Left lung (tissue), 10 donors: ENCODE results near the gene SCG5. TPM values are rescaled to one million over a fixed set of nuclear protein-coding genes. Genes with fewer than 3 reads are reported as not detected.

Experiments used
- ATAC-seq: fragments of 200-7000 bp; cut with Tn5 transposase; one replicate; pipeline ENCODE4 v1.9.1; 2020; ENCODE audit warnings: moderate library complexity
- DNase-seq, 4 donors: peaks; one replicate each; pipeline ENCODE4 v3.0.0-alpha.2; 2013 to 2020
- H3K27ac ChIP-seq, 2 donors: fragments of 200-600 bp; sonication (generic) in 1 of 2; one replicate each; pipeline versions ENCODE4 v1.5.0 to v1.8.0; 2020 to 2021
- H3K27me3 ChIP-seq, 2 donors: fragments of 200-600 bp; sonication (generic) in 1 of 2; one replicate each; pipeline versions ENCODE4 v1.5.0 to v1.8.0; 2020 to 2021
- H3K36me3 ChIP-seq, 2 donors: fragments of 200-600 bp; sonication (generic) in 1 of 2; one replicate each; pipeline versions ENCODE4 v1.5.0 to v1.8.0; 2020 to 2021
- H3K4me1 ChIP-seq, 2 donors: fragments of 200-600 bp; one replicate each; pipeline ENCODE4 v1.8.0; 2021
- H3K4me3 ChIP-seq, 2 donors: fragments of 200-600 bp; sonication (generic) in 1 of 2; one replicate each; pipeline versions ENCODE4 v1.5.0 to v1.8.0; 2020 to 2021; ENCODE audit warnings: mild to moderate bottlenecking in 1 of 2
- H3K9me3 ChIP-seq, 2 donors: fragments of 200-600 bp; sonication (generic) in 1 of 2; one replicate each; pipeline versions ENCODE4 v1.5.0 to v1.8.0; 2020 to 2021
- CTCF ChIP-seq, 2 donors: fragments of 200-600 bp; sonication (generic) in 1 of 2; IDR thresholded peaks; one replicate each; pipeline versions ENCODE4 v1.5.0 to v1.8.0; 2021; ENCODE audit warnings: antibody characterized with exemption in 2 of 2
- intact Hi-C, 2 donors: fragments of 100-400 bp; cut with DNase I; formaldehyde crosslinking; loops; one replicate each; pipeline versions ENCODE4 v1.11.2 to v1.14.2; 2022
- polyA plus RNA-seq, 6 donors: library from polyadenylated mRNA; unstranded; fragments of 120-200 nt; gene quantifications; one replicate each; pipeline ENCODE4 v1.2.1, GENCODE V29; 2013; ENCODE audit not compliant: insufficient read length in 6 of 6
- total RNA-seq, 2 donors: library from RNA; stranded (reverse); fragmentation: NEBNext Ultra II Directional; extraction: Animal tissue kit (Norgen Biotek cat#: 25700); gene quantifications; one replicate each; pipeline ENCODE4 v1.2.1, GENCODE V29; 2021
- donor health status: DM: no; HTN: yes; CAD: no.
- donor health status: DM: no; HTN: no; CAD: no.

SCG5 gene
- total and polyA plus RNA-seq, 8 donors = 0.73 to 12.7 (median 7.7) TPM

DNA sequence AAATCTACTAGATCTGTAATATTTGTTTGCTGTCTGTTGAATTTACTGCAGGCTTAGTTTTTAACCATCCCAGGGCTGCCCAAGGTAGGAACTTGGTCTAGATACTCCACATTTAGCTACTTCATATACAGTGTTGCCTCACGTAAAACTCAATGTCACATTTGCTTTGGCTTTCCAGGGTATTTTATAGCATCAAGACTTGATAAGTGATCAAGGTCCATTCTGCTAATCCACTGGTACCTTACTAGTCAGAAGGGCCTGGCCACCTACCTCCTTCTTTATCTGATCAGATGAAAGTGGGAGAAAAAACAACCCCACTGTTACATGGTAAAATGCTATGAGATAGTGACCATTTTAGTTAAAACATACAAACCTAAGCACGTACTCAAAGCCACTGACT is 50.8 kb downstream of the SCG5 start:
- Histone ChIP-seq H3K4me1 (no peaks in the 10 kb centered on the region), H3K27me3 (no peaks in the 10 kb centered on the region), H3K9me3 (no peaks in the 10 kb centered on the region), H3K27ac (no peak overlapping the region), H3K36me3 (no peaks in the 10 kb centered on the region), H3K4me3 (no peak overlapping the region)
- DNase-seq = no peak
- no peak for TF ChIP-seq CTCF (IDR thresholded peaks at IDR 0.05)
- no peak for ATAC-seq
- intact Hi-C loops = no loop called here

DNA sequence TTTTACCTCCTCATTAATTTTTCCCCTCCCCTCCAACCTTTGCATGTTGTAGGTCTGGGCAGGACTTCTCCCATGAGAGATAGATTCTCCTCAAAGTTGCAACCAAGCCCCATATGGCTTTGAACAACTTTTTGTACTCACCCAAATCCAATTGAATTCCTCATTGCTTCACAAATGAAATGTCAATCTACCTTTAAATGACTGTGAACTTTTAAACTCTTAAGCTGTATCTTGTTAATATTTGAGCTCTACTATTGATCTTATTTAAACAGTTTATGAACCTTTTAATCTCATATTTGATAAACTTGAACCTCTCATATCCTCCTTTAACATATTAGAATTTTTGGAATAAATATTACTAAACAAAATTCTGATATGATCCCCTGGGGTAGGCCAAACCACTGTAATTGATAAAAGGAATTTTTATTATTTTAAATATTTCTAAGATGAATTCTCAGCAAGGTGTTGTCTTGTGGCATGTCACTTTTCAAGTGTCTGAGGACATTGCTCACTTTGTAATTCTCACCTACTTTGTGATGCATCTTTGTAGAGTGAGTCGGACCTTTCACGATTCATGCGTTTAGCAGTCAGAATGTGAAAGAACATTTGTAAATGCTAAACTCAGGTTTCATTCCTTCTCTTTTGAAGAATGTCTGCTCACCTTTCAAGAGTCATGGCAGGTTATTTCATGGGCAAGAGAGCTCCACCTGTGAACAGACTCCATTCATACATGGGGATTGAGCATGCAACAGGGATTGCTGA is 52.9 kb downstream of the SCG5 start:
- ATAC-seq (no peak), DNase-seq (no peak)
- no peak overlapping the region for H3K4me3 ChIP-seq
- no peaks in the 10 kb centered on the region for H3K36me3 ChIP-seq
- no peak for TF ChIP-seq CTCF (IDR thresholded peaks at IDR 0.05)
- no peaks in the 10 kb centered on the region for H3K4me1 ChIP-seq
- no peaks in the 10 kb centered on the region for H3K9me3 ChIP-seq
- H3K27ac ChIP-seq = no peak overlapping the region
- H3K27me3 ChIP-seq = no peaks in the 10 kb centered on the region
- intact Hi-C loops = no loop called here

DNA sequence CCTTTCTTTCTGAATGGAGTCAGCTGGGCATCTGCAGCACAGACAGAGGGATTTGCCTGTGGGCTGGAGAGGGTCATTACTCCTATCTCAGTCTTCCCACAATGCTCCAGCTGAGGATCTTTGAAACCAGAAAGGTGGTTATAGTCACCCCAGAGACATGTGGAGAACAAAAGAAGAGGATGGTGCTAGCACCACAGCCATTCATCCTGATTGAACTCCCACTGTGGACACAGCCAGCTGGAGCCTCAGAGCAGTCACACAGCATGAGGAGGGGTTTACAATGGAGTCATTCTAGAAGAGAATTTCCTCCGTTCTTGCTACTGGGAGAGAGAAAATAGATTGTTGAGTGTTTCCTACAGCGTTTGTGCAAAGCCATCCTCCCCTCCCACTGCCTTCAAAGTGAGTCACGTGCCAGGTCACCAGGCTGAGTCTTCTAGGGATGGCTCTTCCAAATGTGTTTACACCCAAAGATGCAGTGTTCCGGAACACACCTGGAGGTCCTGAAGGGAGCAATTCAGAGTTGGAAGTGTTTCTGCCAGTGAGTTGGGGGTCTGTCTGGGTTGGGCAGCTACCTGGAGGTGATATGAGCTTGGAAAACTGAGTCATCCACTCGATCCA is 57.4 kb downstream of the SCG5 start:
- Histone ChIP-seq H3K36me3 (no peaks in the 10 kb centered on the region), H3K4me3 (no peak overlapping the region), H3K27ac (no peak overlapping the region), H3K4me1 (no peaks in the 10 kb centered on the region), H3K27me3 (peaks cover 0 to 10% of the 10 kb centered on the region in 2 donors), H3K9me3 (no peaks in the 10 kb centered on the region)
- DNase-seq = no peak
- no peak for ATAC-seq
- intact Hi-C loops = no loop called here
- no peak for TF ChIP-seq CTCF (IDR thresholded peaks at IDR 0.05)

DNA sequence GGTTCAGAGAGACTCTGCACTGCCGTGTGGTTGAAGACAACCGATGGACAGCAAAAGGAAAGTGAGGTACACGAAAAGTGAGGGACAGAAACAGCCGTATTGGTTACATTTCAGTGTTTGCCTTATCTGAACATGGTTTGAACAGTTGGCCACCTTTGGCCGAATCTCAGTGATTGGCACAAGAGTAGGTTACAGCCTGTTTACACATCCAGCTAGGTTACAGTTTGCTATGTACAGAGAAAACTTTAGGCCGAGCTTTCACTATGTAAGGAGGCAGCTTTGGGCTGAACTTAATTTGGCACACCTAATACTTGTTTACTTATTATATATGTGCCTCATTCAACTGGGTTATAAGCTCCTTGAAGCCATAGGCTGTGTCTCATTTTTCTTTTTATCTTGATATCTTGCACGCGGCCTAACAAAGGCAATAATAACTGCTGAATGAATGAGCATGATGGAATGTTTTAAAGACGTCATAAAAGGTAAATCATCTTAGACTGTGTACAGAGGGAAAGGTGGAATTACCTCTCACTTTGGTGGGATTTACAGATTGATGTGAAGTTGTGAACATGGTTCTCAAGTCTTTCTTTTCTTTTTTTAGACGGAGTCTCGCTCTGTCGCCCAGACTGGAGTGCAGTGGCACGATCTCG is 59.1 kb downstream of the SCG5 start:
- Histone ChIP-seq H3K36me3 (no peaks in the 10 kb centered on the region), H3K4me3 (no peak overlapping the region), H3K4me1 (no peaks in the 10 kb centered on the region), H3K27ac (no peak overlapping the region), H3K9me3 (no peaks in the 10 kb centered on the region), H3K27me3 (peaks cover 0 to 10% of the 10 kb centered on the region in 2 donors)
- ATAC-seq (no peak), DNase-seq (no peak)
- no peak for TF ChIP-seq CTCF (IDR thresholded peaks at IDR 0.05)
- intact Hi-C loops = no loop called here

DNA sequence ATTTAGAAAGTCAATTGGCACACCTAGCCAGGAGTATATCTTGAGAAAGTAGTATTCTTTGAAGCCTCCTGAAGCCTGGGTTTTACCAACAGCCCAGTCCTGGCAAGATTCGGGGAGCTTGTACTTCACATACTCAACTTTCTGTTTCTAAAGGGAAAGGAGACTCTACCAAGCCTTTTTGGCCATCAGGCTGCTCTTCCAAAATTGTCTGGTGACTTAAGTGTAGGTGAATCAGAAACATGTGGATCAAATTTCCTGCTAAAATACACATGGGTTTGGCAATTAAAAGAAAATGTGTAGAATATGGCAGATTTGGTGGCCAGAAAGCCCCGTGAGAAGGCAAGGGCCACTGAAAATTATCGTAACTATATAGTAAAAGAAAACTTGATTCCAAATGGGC is 60.4 kb downstream of the SCG5 start:
- no peak for ATAC-seq
- Histone ChIP-seq H3K36me3 (no peaks in the 10 kb centered on the region), H3K4me1 (no peaks in the 10 kb centered on the region), H3K27me3 (peaks cover 0 to 10% of the 10 kb centered on the region in 2 donors), H3K9me3 (no peaks in the 10 kb centered on the region), H3K4me3 (no peak overlapping the region), H3K27ac (no peak overlapping the region)
- no peak for DNase-seq
- intact Hi-C loops = no loop called here
- TF ChIP-seq CTCF (IDR thresholded peaks at IDR 0.05) = no peak
